A549 (cell line): Measurements from ENCODE around the gene RNF227. TPM values are rescaled to one million over a fixed set of nuclear protein-coding genes. Genes with fewer than 3 reads are reported as not detected.

Source experiments
- ATAC-seq, 2 experiments: fragments of 200-7000 bp in 1 of 2; fragments of >200 bp in 1 of 2; cut with Nextera tagmentation in 1 of 2; cut with Tn5 transposase in 1 of 2; 3 replicates each; pipeline versions ENCODE4 v1.8.0 to v1.9.1; 2018 to 2020; ENCODE audit warnings: mild to moderate bottlenecking in 1 of 2, moderate library complexity in 1 of 2
- CTCF ChIA-PET: fragments of 300-600 bp; sonication (Branson Sonifier 250); formaldehyde crosslinking; extraction: SDS; loops from one replicate; lab custom pipeline; 2021; ENCODE audit warnings: antibody characterized with exemption, inconsistent platforms; lab: Yijun Ruan, JAX
- POLR2A ChIA-PET: fragments of 350-600 bp; formaldehyde crosslinking; extraction: SDS; loops from one replicate; lab custom pipeline; 2021; ENCODE audit warnings: antibody characterized with exemption, inconsistent platforms; lab: Yijun Ruan, JAX
- DNase-seq, 2 experiments: peaks; one replicate each; pipeline versions ENCODE4 v3.0.0 to v3.0.0-alpha.2; 2011 to 2016; ENCODE audit warnings: low read depth in 1 of 2, low spot score in 1 of 2
- FAIRE-seq: peaks from 2 replicates; lab custom pipeline; 2011; peaks lifted over from hg19 to GRCh38; lab: Jason Lieb, UNC
- H3K27ac ChIP-seq, 2 experiments: fragments of >200 bp; sonication (Bioruptor Twin); formaldehyde crosslinking; 3 replicates each; pipeline ENCODE4 v1.5.1; 2016 to 2017
- H3K4me1 ChIP-seq: fragments of >200 bp; sonication (Bioruptor Twin); formaldehyde crosslinking; 3 replicates; pipeline ENCODE4 v1.6.1; 2016
- H3K4me2 ChIP-seq: fragments of >200 bp; sonication (Bioruptor Twin); formaldehyde crosslinking; 3 replicates; pipeline ENCODE4 v1.6.1; 2016
- H3K4me3 ChIP-seq: fragments of >200 bp; sonication (Bioruptor Twin); formaldehyde crosslinking; 3 replicates; pipeline ENCODE4 v1.5.1; 2016
- H3K9me3 ChIP-seq: fragments of >200 bp; sonication (Bioruptor Twin); formaldehyde crosslinking; 3 replicates; pipeline ENCODE4 v1.6.1; 2016
- BCL3 ChIP-seq: fragments of >200 bp; sonication (Bioruptor Twin); formaldehyde crosslinking; IDR thresholded peaks from 3 replicates; pipeline ENCODE4 v1.6.1; 2016
- BHLHE40 ChIP-seq: IDR thresholded peaks from 2 replicates; pipeline ENCODE4 v1.6.1; 2012; ENCODE audit warnings: low read depth, low read length, inconsistent platforms
- CBX2 ChIP-seq: fragments of 200-600 bp; sonication (generic); IDR thresholded peaks from 2 replicates; pipeline ENCODE4 v1.6.1; 2016; ENCODE audit warnings: low read depth, mild to moderate bottlenecking, borderline replicate concordance
- CBX8 ChIP-seq: fragments of 200-600 bp; sonication (generic); IDR thresholded peaks from 2 replicates; pipeline ENCODE4 v1.6.1; 2016
- CHD2 ChIP-seq: fragments of 150-350 bp; IDR thresholded peaks from 2 replicates; pipeline ENCODE4 v1.6.1; 2014; ENCODE audit warnings: low read length; ENCODE audit not compliant: partially characterized antibody
- CHD4 ChIP-seq: fragments of 200-600 bp; sonication (generic); IDR thresholded peaks from 2 replicates; pipeline ENCODE4 v1.6.1; 2016; ENCODE audit warnings: antibody characterized with exemption, mild to moderate bottlenecking, borderline replicate concordance
- E2F6 ChIP-seq: IDR thresholded peaks from 2 replicates; pipeline ENCODE4 v1.6.1; 2012; ENCODE audit warnings: low read depth, borderline replicate concordance
- EHMT2 ChIP-seq: fragments of 200-600 bp; sonication (generic); IDR thresholded peaks from 2 replicates; pipeline ENCODE4 v1.6.1; 2016; ENCODE audit warnings: antibody characterized with exemption, low read depth, mild to moderate bottlenecking, moderate library complexity
- EP300 ChIP-seq, 2 experiments: fragments of >200 bp; sonication (Bioruptor Twin); formaldehyde crosslinking; IDR thresholded peaks; 2 replicates in 1 of 2; 3 replicates in 1 of 2; pipeline ENCODE4 v1.6.1; 2016 to 2017
- FOSL2 ChIP-seq, 2 experiments: fragments of 450-650 bp in 1 of 2; fragments of >200 bp in 1 of 2; sonication (Bioruptor Twin) in 1 of 2; formaldehyde crosslinking; IDR thresholded peaks; 2 replicates each; pipeline versions ENCODE4 v1.5.0 to v1.6.1; 2016 to 2020; ENCODE audit warnings: mild to moderate bottlenecking in 1 of 2, moderate library complexity in 1 of 2
- GATA3 ChIP-seq: IDR thresholded peaks from 2 replicates; pipeline ENCODE4 v1.6.1; 2012; ENCODE audit warnings: borderline replicate concordance
- HDAC2 ChIP-seq: fragments of 200-600 bp; sonication (generic); IDR thresholded peaks from 2 replicates; pipeline ENCODE4 v1.6.1; 2016
- HOXA7 ChIP-seq: fragments of 250-450 bp; sonication (Bioruptor Pico); IDR thresholded peaks from 2 replicates; pipeline ENCODE4 v1.5.0; 2020; ENCODE audit warnings: mild to moderate bottlenecking, moderate library complexity
- HOXB5 ChIP-seq: fragments of 250-450 bp; sonication (Bioruptor Pico); IDR thresholded peaks from 2 replicates; pipeline ENCODE4 v1.5.0; 2020; ENCODE audit warnings: mild to moderate bottlenecking, moderate library complexity
- KDM5A ChIP-seq: fragments of 200-600 bp; sonication (generic); IDR thresholded peaks from 2 replicates; pipeline ENCODE4 v1.6.1; 2016; ENCODE audit warnings: antibody characterized with exemption, mild to moderate bottlenecking
- MAFK ChIP-seq: fragments of 450-650 bp; IDR thresholded peaks from 2 replicates; pipeline ENCODE4 v1.6.1; 2014; ENCODE audit not compliant: partially characterized antibody
- MAX ChIP-seq: IDR thresholded peaks from 2 replicates; pipeline ENCODE4 v1.6.1; 2012
- NFE2L2 ChIP-seq: fragments of 150-350 bp; conservative IDR thresholded peaks from 2 replicates; pipeline ENCODE4 v1.6.1; 2014; ENCODE audit warnings: low read length
- NR3C1 ChIP-seq: fragments of >200 bp; sonication (Bioruptor Twin); formaldehyde crosslinking; IDR thresholded peaks from 3 replicates; pipeline ENCODE4 v1.6.1; 2017
- PHF8 ChIP-seq: fragments of 200-600 bp; sonication (generic); IDR thresholded peaks from 2 replicates; pipeline ENCODE4 v1.6.1; 2016; ENCODE audit warnings: low read depth, mild to moderate bottlenecking, antibody characterized with exemption, moderate library complexity, borderline replicate concordance
- POLR2A ChIP-seq: IDR thresholded peaks from 2 replicates; pipeline ENCODE4 v1.6.1; 2012; ENCODE audit warnings: mild to moderate bottlenecking, low read length
- RFX5 ChIP-seq: fragments of 450-650 bp; IDR thresholded peaks from 2 replicates; pipeline ENCODE4 v1.7.1; 2014; ENCODE audit warnings: antibody characterized with exemption, mild to moderate bottlenecking, moderate library complexity
- RNF2 ChIP-seq: fragments of 200-600 bp; sonication (generic); IDR thresholded peaks from 2 replicates; pipeline ENCODE4 v1.6.1; 2016; ENCODE audit warnings: low read depth, mild to moderate bottlenecking, antibody characterized with exemption, moderate library complexity, borderline replicate concordance
- SMC3 ChIP-seq: fragments of >200 bp; sonication (Bioruptor Twin); formaldehyde crosslinking; IDR thresholded peaks from 3 replicates; pipeline ENCODE4 v1.6.1; 2018; ENCODE audit warnings: inconsistent platforms
- SREBF2 ChIP-seq: fragments of 450-650 bp; IDR thresholded peaks from 2 replicates; pipeline ENCODE4 v1.6.1; 2014; ENCODE audit warnings: mild to moderate bottlenecking, moderate library complexity
- TFCP2L1 ChIP-seq: fragments of 250-450 bp; sonication (Bioruptor Pico); IDR thresholded peaks from 2 replicates; pipeline ENCODE4 v1.5.0; 2021; ENCODE audit warnings: mild to moderate bottlenecking
- TP53 ChIP-seq: fragments of 250-450 bp; sonication (Bioruptor Pico); IDR thresholded peaks from 2 replicates; pipeline ENCODE4 v1.5.0; 2021; ENCODE audit warnings: mild to moderate bottlenecking, moderate library complexity
- USF2 ChIP-seq: fragments of 450-650 bp; IDR thresholded peaks from 2 replicates; pipeline ENCODE4 v1.6.1; 2014; ENCODE audit warnings: antibody characterized with exemption
- ZC3H11A ChIP-seq: fragments of 450-650 bp; IDR thresholded peaks from 2 replicates; pipeline ENCODE4 v1.6.1; 2014; ENCODE audit warnings: antibody characterized with exemption, mild to moderate bottlenecking
- ZNF302 ChIP-seq: fragments of 250-450 bp; sonication (Bioruptor Pico); IDR thresholded peaks from 2 replicates; pipeline ENCODE4 v1.9.0; 2021; ENCODE audit warnings: inconsistent platforms, mild to moderate bottlenecking, moderate library complexity
- WGBS: methylation state at CpG from one replicate; pipeline ENCODE4 v1.1.6; 2017; ENCODE audit errors: missing lambda C conversion rate; 5-methylcytosine and 5-hydroxymethylcytosine counted together
- polyA plus RNA-seq, 4 experiments: library from polyadenylated mRNA; depleted of rRNA in 3 of 4; stranded (reverse); fragments of >200 nt; fragmentation: RNase III in 1 of 4; extraction: RNeasy Plus Mini Kit Qiagen cat#74134 plus additional on column Dnase treatment in 1 of 4; gene quantifications; 2 replicates in 3 of 4; 3 replicates in 1 of 4; pipeline ENCODE4 v1.2.3, GENCODE V29; 2011 to 2017

The RNF227 gene
- polyA plus RNA-seq, 2 of the 4 experiments (the other 2 are of a cell fraction) = 2.1 to 4.1 TPM

GRCh38 chr17:7916385-7916682 lies 245 bp upstream of the RNF227 start:
- no peak for FAIRE-seq
- ATAC-seq = no peak
- ChIA-PET POLR2A (interaction anchor here (0.7 to 2.3 kb wide), 8 partner anchors 10 to 125 kb away, joined by 3 to 20 read pairs (median 6); partner anchors contain the start of genes CNTROB, NAA38 and TRAPPC1), CTCF (interaction anchor here (0.7 to 14.8 kb wide), 20 partner anchors 9 to 163 kb away, joined by 3 to 372 read pairs (median 4); partner anchors contain the start of genes CHD3, CNTROB, KCNAB3 and TRAPPC1)
- Histone ChIP-seq H3K9me3 (no peaks in the 10 kb centered on the region), H3K4me1 (peaks cover 13% of the 10 kb centered on the region), H3K27ac (peak overlapping the region; percentile 82 to 92), H3K4me2 (peak overlapping the region; percentile 88), H3K4me3 (peak overlapping the region; percentile 48)
- no peak for TF ChIP-seq USF2
- peak; percentile 83; the same call in 1 of the 2 replicates for TF ChIP-seq RNF2
- TF ChIP-seq NR3C1 = no peak
- TF ChIP-seq CBX8 = no peak
- peak; percentile 50; the same call in 1 of the 2 replicates for TF ChIP-seq BHLHE40
- DNase-seq = no peak
- 58% methylated on average over 15 of the region's 15 CpGs for WGBS

GRCh38 chr17:7915179-7915610 lies 894 bp downstream of the RNF227 start:
- no peak for TF ChIP-seq HOXA7
- no peak for TF ChIP-seq EHMT2
- no peak for TF ChIP-seq BCL3
- no peak for TF ChIP-seq CBX2
- no peak for TF ChIP-seq SREBF2
- no peak for TF ChIP-seq E2F6
- TF ChIP-seq KDM5A = no peak
- TF ChIP-seq ZNF302 (CRISPR knock-in tag) = no peak
- no peak for TF ChIP-seq USF2
- no peak for TF ChIP-seq SMC3
- no peak for TF ChIP-seq EP300 (IDR thresholded peaks at IDR 0.05)
- TF ChIP-seq TFCP2L1 = no peak
- no peak for TF ChIP-seq FOSL2 (IDR thresholded peaks at IDR 0.05)
- TF ChIP-seq FOSL2 (CRISPR knock-in tag; IDR thresholded peaks at IDR 0.05) = no peak
- TF ChIP-seq POLR2A = no peak
- no peak for TF ChIP-seq MAFK
- DNase-seq (peak in 1 of 2 experiments; percentile 36), FAIRE-seq (peak; percentile 32), ATAC-seq (peak; percentile 39 to 59)
- H3K4me2 ChIP-seq = peak overlapping the region; percentile 88
- H3K9me3 ChIP-seq = no peaks in the 10 kb centered on the region
- H3K27ac ChIP-seq = peak overlapping the region; percentile 82 to 92
- ChIA-PET CTCF (interaction anchor here (0.6 to 14.8 kb wide), 20 partner anchors 8 to 502 kb away, joined by 3 to 372 read pairs (median 6); partner anchors contain the start of genes CNTROB, KCNAB3, NAA38 and TRAPPC1), POLR2A (interaction anchor here (0.9 to 2.3 kb wide), 7 partner anchors 11 to 126 kb away, joined by 3 to 20 read pairs (median 8); partner anchors contain the start of genes CNTROB, NAA38 and TRAPPC1)
- 27% methylated on average over 15 of the region's 15 CpGs for WGBS
- H3K4me1 ChIP-seq = peaks cover 13% of the 10 kb centered on the region
- H3K4me3 ChIP-seq = peak overlapping the region; percentile 48

- ChIA-PET CTCF (interaction anchor here (0.5 to 14.8 kb wide), 43 partner anchors 8 to 1563 kb away, joined by 3 to 372 read pairs (median 5); partner anchors contain the start of genes CHD3, CNTROB, KCNAB3 and KDM6B), POLR2A (interaction anchor here (0.7 to 1.5 kb wide), 8 partner anchors 12 to 227 kb away, joined by 3 to 11 read pairs (median 4); partner anchors contain the start of genes CNTROB, CYB5D1, NAA38 and TRAPPC1)
- DNase-seq (peak; percentile 79 to 93), FAIRE-seq (peak; percentile 99), ATAC-seq (peak; percentile 54 to 68)
- Histone ChIP-seq H3K9me3 (no peaks in the 10 kb centered on the region), H3K4me2 (no peak overlapping the region), H3K4me1 (peaks cover 13% of the 10 kb centered on the region), H3K4me3 (no peak overlapping the region), H3K27ac (no peak overlapping the region)
- 9% methylated on average over 3 of the region's 3 CpGs for WGBS
- TF ChIP-seq SMC3 = peak; percentile 88
- TF ChIP-seq SREBF2 = no peak
- TF ChIP-seq RFX5 = no peak
- TF ChIP-seq CHD2 = no peak
- TF ChIP-seq BCL3 = no peak
- TF ChIP-seq FOSL2 (IDR thresholded peaks at IDR 0.05) = no peak
- no peak for TF ChIP-seq FOSL2 (CRISPR knock-in tag; IDR thresholded peaks at IDR 0.05)
- no peak for TF ChIP-seq ZC3H11A
- no peak for TF ChIP-seq TP53 (CRISPR knock-in tag)
- TF ChIP-seq GATA3 = no peak
- no peak for TF ChIP-seq CHD4
- no peak for TF ChIP-seq NFE2L2
- TF ChIP-seq MAX = no peak
- TF ChIP-seq HDAC2 = no peak
- no peak for TF ChIP-seq PHF8
- TF ChIP-seq HOXB5 (CRISPR knock-in tag) = no peak
Observed at GRCh38 chr17:7912927-7913524, 3.1 kb downstream of the RNF227 start.
